Measurements from ENCODE around the gene SPAAR. TPM values are rescaled to one million over a fixed set of nuclear protein-coding genes. Genes with fewer than 3 reads are reported as not detected.

Gene SPAAR
- total and polyA plus RNA-seq, 9 of the 15 experiments (the other 6 are each of a cell fraction or from before 2014, with no cell fraction given) = not detected

DNA sequence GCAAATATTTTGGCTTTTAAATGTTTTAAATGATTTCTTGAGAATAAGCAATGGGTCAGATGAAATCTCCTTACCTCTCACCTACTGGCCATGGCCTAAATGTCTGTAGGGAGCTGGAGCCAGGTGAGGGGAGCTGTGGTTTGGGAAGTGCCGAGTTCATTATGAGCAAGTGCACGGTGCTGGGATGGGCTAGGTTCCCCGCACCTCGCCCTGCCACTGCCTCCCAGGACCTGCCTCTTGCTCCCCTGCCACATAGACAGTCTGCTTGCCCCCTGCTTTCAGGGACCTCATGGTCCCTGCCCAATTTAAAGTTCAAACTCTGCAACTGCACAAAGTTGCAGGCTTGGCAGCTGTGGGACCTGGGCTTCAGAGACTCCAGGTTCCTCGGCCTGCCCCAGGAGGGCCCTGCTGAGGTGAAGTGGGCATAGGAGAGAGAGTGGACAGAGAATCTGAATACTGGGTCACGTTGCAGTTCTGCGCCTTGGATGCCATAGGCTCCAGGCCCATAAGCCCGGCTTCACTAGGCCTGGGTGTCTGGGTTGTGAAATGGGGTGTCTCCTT lies 44.5 kb upstream of the SPAAR start (continued):
- TF ChIP-seq RERE (CRISPR knock-in tag; IDR thresholded peaks at IDR 0.05; ENCODE audit: borderline replicate concordance) = no peak
- TF ChIP-seq HMGN3 (IDR thresholded peaks at IDR 0.05; ENCODE audit: borderline replicate concordance, extremely low read depth, insufficient read length, low read depth, low read length) = no peak
- no peak for TF ChIP-seq ZNF347 (CRISPR knock-in tag; IDR thresholded peaks at IDR 0.05; ENCODE audit: low read depth)

- ATAC-seq = no peak
- Histone ChIP-seq H3K9me3 (replicated peaks; ENCODE audit: control insufficient read depth, insufficient read depth, low read depth, low read length) (no peaks in the 10 kb centered on the region), H3K4me2 (ENCODE audit: insufficient read depth, low read length) (no peak overlapping the region), H3K4me1 (replicated peaks in 1 of 2; ENCODE audit: control insufficient read depth in 2 of 2, insufficient read depth in 2 of 2, low read length in 2 of 2) (peaks cover 0 to 5% of the 10 kb centered on the region in 2 experiments; a peak in 2 of 5 replicates), H3K4me3 (no peak overlapping the region), H4K20me1 (replicated peaks; ENCODE audit: control insufficient read depth, insufficient read depth, low read length) (no peaks in the 10 kb centered on the region), H2AFZ (ENCODE audit: low read depth, low read length) (no peak overlapping the region), H3K9ac (ENCODE audit: insufficient read depth in 1 of 2, low read depth in 2 of 2, low read length in 2 of 2) (no peak overlapping the region), H3K27me3 (ENCODE audit: control insufficient read depth in 2 of 2, insufficient read depth in 2 of 2, low read length in 2 of 2) (peaks cover 4 to 38% of the 10 kb centered on the region in 2 experiments; a peak in 3 of 5 replicates), H3K27ac (ENCODE audit: extremely low read depth, low read depth, low read length) (no peak overlapping the region), H3K79me2 (ENCODE audit: control insufficient read depth, insufficient read depth, low read length) (no peaks in the 10 kb centered on the region), H3K9me1 (ENCODE audit: control insufficient read depth, insufficient read depth, low read length) (no peaks in the 10 kb centered on the region), H3K36me3 (ENCODE audit: control insufficient read depth, insufficient read depth, low read length) (no peaks in the 10 kb centered on the region)
- no peak for DNase-seq (ENCODE audit: extremely low read depth in 1 of 4, low spot score in 3 of 4)
- ChIA-PET CTCF (ENCODE audit: low intra/inter-chr PET ratio) (no interaction called here), POLR2A (no interaction called here)
- intact Hi-C loops (cut with micrococcal nuclease) (no loop called here), in situ Hi-C loops (cut with MboI) (no loop called here)
- no TSS peak for BruUV-seq (replicated peaks)
- FAIRE-seq = no peak
- 15% methylated on average over 4 of the region's 4 CpGs for WGBS (ENCODE audit: insufficient coverage, low coverage, missing lambda C conversion rate)
- TF ChIP-seq, protein P1, sequence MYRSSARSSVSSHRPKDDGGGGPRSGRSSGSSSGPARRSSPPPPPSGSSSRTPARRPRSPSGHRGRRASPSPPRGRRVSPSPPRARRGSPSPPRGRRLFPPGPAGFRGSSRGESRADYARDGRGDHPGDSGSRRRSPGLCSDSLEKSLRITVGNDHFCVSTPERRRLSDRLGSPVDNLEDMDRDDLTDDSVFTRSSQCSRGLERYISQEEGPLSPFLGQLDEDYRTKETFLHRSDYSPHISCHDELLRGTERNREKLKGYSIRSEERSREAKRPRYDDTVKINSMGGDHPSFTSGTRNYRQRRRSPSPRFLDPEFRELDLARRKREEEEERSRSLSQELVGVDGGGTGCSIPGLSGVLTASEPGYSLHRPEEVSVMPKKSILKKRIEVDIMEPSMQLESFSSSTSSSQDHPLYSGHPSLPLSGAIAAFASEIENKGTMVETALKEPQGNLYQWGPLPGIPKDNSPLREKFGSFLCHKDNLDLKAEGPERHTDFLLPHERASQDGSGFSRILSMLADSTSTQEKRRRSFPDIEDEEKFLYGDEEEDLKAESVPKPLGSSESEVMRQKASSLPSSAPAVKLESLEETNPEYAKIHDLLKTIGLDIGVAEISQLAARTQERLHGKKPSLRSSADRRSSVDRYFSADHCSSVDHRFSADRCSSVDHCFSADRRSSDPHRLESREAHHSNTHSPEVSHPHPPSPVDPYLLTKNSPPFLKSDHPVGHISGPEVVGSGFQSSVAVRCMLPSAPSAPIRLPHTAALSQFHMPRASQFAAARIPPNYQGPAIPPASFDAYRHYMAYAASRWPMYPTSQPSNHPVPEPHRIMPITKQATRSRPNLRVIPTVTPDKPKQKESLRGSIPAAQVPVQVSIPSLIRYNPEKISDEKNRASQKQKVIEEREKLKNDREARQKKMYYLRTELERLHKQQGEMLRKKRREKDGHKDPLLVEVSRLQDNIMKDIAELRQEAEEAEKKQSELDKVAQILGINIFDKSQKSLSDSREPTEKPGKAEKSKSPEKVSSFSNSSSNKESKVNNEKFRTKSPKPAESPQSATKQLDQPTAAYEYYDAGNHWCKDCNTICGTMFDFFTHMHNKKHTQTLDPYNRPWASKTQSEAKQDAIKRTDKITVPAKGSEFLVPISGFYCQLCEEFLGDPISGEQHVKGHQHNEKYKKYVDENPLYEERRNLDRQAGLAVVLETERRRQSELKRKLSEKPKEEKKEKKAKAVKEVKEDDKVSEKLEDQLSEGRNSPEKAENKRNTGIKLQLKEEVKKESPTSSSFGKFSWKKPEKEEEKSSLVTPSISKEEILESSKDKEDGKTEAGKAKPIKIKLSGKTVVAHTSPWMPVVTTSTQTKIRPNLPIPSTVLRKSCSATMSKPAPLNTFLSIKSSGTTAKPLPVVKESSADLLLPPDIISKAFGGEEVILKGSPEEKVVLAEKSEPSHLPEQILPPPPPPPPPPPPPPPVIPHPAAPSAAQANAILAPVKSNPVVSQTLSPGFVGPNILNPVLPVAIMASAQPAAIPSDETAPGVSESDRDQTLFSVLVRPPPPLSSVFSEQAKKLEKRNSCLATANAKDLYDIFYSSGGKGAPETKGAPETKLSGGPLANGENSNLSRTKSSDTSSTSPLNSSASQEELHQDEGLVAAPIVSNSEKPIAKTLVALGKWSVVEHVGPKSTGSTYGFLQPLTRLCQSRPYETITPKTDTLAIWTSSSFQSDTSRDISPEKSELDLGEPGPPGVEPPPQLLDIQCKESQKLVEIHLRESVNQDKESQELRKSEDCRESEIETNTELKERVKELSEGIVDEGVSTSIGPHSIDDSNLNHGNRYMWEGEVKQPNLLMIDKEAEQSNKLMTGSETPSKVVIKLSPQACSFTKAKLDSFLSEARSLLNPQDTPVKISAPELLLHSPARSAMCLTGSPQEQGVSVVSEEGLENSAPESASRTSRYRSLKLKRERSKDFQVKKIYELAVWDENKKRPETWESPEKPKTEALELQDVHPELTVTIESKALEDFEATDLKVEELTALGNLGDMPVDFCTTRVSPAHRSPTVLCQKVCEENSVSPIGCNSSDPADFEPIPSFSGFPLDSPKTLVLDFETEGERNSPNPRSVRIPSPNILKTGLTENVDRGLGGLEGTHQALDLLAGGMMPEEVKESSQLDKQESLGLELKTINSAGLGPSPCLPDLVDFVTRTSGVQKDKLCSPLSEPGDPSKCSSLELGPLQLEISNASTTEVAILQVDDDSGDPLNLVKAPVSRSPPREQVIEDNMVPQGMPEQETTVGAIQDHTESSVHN (IDR thresholded peaks at IDR 0.05; ENCODE audit: borderline replicate concordance in 1 of 2, low read depth in 1 of 2) = no peak
- TF ChIP-seq RBFOX2 (IDR thresholded peaks at IDR 0.05; ENCODE audit: low read depth, low read length) (no peak), CBX1 (IDR thresholded peaks at IDR 0.05; ENCODE audit: low read depth) (no peak)
Observed at GRCh38 chr9:35867538-35867937, 41.8 kb upstream of the SPAAR start.

Measured in K562 (cell line).